NCI-H146 (cell line): ENCODE results near the gene MICU1.
"Not testable (repeated sequence)": the region's sequence is repeated elsewhere in the genome, so short reads cannot be mapped to it uniquely, and the experiment has no call there.

ENCODE experiments used
- DNase-seq: peaks from one replicate; lab custom pipeline; 2025; lab: John Stamatoyannopoulos, UW

MICU1 gene

DNA sequence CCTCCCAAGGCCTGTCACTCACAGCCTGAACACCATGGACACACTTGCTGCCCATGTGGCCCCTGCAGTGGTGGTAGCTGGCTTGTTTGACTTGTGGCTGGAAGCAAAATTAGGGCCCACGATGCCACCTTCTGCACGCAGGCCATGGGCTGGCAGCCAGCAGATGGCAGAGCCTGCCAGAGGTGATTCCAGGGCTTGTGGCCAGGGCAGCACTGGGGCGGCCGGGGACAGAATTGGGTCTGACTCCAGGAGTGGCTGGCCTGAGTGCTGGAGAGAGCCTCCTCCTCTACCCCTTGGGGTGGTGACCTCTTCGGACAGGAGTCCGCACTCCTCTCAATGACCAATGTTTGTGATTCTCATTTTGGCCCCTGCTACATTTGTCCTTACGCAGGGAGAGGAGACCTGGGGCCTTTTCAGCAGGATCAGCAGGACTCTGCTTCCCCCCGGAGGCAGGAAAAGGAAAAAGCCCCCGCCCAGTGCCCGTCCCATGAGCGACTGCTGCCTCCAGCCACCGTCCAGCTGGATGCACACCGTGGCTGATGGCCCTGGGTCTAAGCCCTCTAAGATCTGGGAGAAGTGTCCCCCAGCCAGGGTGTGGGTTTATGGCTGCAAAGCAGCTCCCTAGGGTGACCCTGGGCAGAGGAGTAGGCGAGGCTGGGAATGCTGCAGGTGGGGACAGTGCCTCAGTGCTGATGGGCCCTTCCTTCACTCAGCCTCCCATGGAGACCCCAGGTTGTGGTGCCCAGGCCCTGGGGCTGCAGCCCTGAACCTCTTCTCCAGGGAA, 297.6 kb downstream of the MICU1 start:
- DNase-seq, result peak; percentile 56

DNA sequence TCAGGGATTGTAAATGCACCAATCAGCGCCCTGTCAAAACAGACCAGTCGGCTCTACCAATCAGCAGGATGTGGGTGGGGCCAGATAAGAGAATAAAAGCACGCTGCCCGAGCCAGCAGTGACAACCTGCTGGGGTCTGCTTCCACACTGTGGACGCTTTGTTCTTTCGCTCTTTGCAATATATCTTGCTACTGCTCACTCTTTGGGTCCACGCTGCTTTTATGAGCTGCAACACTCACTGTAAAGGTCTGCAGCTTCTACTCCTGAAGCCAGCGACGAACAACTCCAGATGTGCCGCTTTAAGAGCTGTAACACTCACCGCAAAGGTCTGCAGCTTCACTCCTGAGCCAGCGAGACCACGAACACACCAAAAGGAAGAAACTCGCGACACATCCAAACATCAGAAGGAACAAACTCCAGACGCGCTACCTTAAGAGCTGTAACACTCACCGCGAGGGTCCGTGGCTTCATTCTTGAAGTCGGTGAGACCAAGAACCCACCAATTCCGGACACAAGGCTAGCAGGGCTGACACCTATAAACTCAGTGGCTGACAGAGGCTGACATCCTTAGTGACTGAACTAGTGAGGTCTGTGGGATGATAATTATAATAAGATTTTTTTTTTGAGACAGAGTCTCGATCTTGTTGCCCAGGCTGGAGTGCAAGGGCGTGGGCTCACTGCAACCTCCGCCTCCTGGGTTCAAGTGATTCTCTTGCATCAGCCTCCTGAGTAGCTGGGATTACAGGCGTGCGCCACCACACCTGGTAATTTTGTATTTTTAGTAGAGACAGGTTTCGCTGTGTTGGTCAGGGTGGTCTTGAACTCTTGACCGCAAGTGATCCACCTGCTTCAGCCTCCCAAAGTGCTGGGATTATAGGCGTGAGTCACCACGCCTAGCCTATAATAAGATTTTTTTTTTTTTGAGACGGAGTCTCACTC, 298.9 kb downstream of the MICU1 start:
- DNase-seq, result not testable (repeated sequence)

- peak; percentile 97 for DNase-seq
Observed at GRCh38 chr10:72325243-72326175, 300.4 kb downstream of the MICU1 start.

- no peak for DNase-seq
Observed at GRCh38 chr10:72323771-72324191, 302.1 kb downstream of the MICU1 start.

DNA sequence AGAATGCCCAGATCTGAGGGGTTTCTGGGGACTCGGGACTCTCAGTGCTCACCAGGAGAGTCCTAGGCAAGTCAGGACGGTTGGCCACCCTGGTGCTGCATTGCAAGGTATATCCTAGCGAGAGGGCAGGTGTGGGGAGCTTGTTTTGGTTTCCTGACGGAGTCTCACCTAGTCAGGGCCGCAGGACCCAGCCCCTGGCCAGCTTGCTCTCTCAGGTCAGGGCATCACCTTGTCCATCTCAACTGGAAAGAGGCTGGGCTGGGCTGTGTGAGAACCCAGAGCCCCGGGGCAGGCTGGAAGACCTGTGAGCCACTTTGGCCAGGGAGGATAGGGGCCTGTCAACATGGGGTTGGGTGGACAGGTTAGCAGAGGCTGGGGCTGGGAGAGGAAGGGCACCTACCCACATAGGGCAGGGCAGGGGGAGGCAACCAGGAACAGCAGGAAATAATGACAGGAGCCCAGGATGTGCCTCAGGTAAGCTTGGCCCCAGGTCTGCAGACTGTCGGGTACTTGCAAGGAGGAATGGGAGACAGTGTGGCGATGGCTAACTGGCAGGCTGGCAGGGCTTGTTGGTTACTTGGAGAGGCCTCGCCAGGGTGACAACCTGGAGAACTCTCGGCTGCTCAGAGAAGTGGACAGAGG, 302.6 kb downstream of the MICU1 start:
- DNase-seq, result no peak

GRCh38 chr10:72322280-72323058, 303.4 kb downstream of the MICU1 start:
- no peak for DNase-seq

DNA sequence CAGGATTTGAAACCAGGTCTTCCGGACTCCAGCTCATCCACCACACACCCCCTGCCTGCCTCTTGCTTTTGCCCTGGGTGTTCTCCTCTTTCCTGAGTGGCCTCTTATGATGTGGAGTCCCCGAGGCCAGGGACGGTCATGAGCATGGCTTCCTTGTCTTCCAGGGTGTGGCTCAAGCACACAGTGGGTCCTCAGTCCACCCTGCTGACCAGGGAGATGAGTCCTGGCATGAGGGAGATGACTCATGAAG, 303.9 kb downstream of the MICU1 start:
- no peak for DNase-seq

GRCh38 chr10:72321248-72322029, 304.4 kb downstream of the MICU1 start:
- DNase-seq, result no peak

- DNase-seq, result peak; percentile 54
Observed at GRCh38 chr10:72320676-72321247, 305.1 kb downstream of the MICU1 start.

DNA sequence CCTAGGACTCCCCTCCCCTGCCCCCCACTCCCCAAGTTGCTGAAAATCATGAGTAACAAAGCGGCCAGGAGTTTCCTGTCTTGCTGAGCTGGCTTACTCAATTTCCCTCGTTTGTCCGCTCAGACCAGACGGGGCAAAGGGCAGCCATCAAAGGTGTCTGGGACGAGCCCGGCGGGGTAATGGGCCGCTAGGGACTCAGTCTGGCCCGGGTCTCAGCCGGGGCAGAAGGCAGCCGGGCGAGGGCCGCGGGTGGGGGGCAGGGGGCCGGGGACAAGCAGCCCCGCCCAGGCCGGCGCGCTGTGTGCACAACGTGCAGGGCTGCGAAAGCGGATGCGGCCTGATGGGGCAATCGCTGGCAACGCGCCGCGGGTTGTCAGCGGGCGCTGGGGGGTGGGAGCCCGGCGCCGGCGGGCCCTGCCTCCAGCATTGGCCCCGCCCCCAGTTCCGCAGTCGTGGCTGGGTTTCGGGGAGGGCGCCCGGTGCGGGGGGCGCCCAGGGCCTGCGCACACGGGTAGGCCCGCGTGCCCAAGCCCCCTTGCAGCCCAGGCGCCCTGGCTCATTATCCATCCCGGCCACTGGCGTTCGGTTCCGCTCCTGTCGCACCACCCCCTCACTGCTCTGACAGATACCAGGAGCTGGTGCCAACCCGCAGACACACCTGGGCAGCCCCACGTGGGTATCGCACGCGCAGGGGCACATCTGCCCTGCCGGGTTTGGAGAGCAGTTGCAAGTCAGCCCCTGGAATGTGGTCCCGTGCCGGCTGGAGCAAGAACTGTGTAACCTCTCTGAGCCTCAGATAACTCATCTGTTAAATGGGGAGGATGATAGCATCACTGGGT, 306.2 kb downstream of the MICU1 start:
- peak; percentile 81 for DNase-seq

- DNase-seq, result no peak
Observed at GRCh38 chr10:72318418-72319262, 307.2 kb downstream of the MICU1 start.
